HuH-7.5 (cell line): ENCODE data around the gene IFT74.

ENCODE experiments used
- DNase-seq: peaks from one replicate; pipeline ENCODE4 v3.0.0; 2011; ENCODE audit warnings: low spot score

The IFT74 gene

DNA sequence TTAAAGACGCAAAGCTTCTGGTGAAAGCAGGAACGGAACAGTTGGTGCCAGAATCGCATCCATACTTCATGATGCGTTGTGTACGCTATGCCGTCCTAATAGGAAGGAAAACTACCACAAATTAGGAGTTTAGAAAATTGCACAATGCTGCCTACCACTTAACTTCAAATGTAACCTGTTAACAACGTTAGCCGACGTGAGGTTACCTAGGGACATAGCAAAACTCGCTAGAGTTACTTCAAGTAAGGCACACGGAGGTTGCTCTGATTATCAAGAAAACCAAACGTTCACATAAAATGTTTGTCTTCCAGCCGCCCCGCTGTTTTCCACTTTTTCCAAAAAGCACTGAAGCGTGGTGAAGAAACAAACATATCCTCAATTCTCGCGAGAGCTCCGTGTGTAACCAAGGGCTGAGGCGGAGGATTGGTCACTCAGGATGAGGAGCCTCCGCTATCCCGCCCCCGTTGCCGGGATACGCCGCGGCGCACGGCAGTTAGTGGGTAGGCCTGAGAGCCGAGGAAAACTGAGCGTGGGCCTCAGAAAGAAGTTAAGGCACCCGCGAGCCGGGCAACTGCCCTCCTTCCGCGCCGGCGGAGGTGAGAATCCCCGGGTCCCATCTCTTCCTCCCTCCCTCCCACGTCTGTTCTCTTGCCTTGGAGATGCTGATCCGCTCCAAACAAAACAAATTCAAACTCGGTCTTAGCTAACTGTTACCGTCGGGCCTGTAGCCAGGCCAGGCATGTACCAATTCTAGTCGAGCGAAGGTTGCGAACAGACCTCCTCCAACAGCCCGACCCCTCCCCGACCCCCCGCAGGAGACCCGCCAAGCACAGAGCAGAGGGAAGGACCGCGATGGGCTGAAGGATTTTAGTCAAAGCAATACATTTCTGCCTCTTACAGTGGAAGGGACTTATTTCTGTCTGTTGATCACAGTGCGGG lies at the start of gene IFT74:
Gene IFT74 (plus strand): TSS at position 492 of the 939 bp plus-strand sequence. CDS start 5,556 bp downstream, outside the sequence.
- DNase-seq = peak; percentile 71

DNA sequence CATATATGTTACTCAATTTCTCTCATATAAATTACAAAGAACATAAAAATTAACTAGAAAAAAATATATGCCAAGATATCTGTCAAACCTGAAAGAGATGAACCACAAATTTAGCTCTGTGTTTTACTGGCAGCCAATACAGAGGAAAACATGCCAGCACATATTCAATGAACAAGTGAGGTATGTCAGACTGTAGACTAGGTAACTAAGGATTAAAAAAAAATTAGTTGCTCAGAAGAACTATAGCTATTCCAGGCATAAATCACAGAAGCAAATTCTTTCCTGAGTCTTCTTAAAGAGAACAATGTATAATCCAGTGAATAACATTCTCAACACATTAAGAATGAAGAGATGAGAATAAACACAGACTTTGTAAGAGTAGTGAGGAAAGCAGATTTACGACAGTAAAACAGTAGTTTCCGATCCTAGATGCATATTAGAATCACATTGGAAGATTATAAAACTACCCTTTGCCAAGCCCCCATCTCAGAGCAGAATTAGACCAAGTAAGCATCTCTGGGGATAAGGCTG lies 43.0 kb upstream of the IFT74 start:
- DNase-seq = no peak

DNA sequence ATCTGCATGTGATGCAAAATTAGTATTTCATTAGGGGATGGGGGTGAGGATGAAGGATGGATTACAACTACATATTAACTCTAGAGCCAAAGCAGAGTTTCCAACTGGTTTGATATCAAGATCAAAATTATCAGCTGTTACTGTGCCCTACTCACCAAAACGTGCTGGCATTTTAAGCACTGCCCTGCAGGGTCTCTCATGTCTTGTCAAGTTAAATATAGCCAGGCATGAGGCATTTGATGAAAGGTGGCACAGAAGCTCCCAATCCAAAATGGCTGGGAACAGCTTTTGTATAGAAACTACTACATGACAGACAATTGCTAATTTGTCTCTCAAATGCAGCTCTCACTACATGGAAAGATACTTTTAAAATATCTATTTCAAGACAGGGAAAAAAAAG lies 36.5 kb upstream of the IFT74 start:
- DNase-seq = no peak

GRCh38 chr9:26925609-26926008 lies 30.6 kb upstream of the IFT74 start:
- DNase-seq = no peak

- no peak for DNase-seq
Observed at GRCh38 chr9:26928902-26929495, 27.2 kb upstream of the IFT74 start.

DNA sequence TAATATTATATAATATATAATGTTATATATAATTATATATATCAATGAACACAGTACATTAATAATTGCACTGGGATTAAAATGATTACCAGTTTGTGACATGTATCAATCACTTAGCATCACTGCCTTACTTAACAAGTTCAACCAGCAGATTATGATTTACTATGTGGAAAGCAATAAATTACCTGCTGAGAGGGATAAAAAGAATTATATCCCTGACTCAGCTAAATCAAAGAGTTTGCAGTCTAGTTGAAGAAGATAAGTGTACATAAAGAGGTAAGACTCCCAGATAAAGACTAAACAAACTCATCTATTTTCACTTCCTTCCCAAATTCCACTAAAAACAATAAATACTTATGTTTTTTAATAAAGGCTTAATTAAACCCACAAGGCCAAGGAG lies 20.4 kb upstream of the IFT74 start:
- DNase-seq = no peak

GRCh38 chr9:26937816-26938371 lies 18.3 kb upstream of the IFT74 start:
- DNase-seq = no peak

DNA sequence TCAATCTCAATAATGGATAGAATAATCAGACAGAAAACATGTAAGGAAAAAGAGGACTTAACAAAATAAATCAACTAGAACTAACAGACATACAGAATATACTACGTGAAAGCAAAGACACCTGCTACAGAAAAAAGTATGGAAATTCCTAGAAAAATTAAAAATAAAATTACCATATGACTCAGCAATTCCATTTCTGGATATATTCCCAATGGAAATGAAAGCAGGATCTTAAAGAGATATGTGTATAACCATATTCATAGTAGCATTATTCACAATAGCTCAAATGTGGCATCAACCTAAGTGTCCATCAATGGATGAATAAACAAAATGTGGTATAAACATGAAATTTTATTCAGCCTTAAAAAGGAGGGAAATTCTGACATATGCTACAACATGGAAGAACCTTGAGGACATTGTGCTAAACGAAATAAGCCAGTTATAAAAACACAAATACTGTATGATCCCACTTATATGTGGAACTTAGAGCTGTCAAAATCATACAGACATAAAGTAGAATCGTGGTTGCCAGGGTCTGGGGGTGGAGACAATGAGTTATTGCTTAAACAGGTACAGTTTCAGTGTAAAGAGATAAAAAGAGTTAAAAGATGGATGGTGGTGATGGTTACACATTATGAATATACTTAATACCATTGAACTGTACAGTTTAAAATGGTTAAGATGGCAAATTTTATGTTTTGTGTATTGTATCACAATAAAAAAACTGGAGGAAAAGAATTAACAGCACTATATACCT lies 16.1 kb upstream of the IFT74 start:
- DNase-seq = no peak

DNA sequence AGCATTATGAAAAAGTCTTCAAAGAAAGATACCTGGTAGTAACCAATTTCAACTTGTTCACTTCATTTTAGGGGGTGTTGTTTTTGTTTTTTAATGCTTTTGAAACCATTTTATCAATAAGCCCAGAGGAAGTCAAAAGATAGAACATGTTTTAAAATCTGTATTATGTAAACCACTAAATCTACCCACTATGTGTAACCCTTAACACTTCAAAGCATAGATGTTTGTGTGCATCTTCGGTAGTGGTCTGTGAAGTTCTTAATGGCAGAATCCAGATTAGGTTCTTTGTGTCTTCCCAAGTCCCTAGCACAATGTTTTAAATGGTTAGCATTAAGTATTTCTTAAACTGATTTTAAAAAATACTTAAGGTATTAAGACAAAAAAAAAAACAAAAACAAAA lies 15.4 kb upstream of the IFT74 start:
- no peak for DNase-seq

DNA sequence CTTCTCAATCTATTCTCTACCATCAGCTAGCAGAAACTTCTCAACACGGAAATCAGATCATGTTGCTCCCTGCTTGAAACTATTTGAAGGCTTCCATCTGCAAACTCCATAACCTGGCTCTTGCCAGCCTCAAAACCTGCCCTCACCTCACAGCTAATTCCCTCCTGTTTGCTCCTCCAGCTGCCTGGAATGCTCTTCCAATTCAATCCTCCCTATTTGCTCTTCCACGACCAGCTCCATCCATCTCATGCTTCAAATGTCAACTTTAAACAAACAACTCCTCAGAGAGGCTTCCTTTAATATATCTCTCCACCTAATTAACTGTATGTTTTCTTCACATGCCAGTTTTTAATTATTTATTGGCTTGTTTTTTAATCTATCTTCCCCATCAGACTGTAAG lies 10.6 kb upstream of the IFT74 start:
- no peak for DNase-seq

DNA sequence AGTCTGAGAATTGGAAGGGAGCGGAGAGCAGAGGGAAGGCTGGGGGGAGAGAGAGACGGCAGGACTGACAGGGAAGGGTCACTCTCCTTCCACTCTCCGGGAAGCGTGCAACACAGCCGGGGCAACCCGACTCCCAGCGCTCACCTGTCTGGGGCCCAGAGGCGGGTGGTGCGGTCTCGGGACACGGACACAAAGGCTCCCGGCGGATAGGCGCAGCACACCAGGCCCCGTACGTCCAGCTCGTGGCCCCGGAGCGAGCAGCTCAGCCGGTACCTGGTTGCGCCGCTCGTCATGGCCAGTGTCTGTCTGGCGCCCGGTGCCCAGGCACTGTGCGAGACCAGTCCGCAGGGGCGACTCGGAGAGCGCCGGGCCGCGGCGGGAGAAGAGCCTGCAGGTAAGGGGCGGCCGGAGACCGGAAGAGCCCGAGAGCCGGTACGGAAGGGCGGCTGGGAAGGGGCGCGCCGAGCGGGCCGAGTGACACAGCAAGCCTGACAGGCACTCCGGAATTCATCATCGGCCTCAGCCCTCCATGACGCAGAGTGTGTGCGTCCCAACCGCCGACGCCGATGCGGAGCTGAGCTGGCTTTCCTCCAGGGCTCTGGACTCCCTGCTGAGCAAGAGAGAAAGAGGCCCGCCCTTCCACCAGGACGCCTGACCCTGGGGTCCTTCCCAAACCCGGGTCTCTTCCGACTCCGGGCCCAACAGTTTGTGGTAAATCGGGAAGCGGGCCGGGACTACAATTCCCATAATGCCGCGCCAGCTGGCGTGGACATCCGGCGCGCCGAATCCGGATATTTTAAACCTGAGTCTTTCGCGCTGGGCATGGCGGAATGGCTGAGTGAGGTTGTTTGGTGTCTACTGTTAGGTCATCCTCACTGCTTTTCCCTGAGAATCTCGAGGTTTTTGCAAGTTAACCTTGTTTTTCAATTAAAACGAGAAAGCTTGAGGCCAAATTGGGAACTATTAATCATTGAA lies 9.2 kb upstream of the IFT74 start, which contains the start of gene PLAA:
Gene PLAA (minus strand): TSS at position 490 of the 975 bp plus-strand sequence. CDS start 197 bp downstream, at position 293.
- peak; percentile 61 for DNase-seq

DNA sequence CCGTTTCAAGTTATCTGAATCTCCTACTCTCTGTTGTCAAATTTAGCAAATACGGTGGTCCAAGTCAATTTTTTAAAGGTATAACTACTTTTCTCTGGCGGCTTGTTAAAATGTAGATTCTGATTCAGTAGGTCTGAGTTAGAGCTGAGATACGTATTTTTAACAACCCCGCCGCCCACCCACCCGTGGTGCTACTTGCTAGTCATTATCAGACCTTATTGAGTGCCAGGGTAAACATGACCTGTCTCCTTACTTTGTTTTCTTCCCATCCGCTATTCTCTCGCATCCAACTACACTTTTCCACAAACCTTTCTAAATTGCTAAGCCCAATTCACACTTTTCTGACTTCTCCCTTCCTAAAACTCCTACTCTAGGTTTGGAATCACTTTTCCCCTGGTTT lies 8.5 kb upstream of the IFT74 start:
- DNase-seq = no peak

GRCh38 chr9:26949637-26950069 lies 6.6 kb upstream of the IFT74 start:
- no peak for DNase-seq

DNA sequence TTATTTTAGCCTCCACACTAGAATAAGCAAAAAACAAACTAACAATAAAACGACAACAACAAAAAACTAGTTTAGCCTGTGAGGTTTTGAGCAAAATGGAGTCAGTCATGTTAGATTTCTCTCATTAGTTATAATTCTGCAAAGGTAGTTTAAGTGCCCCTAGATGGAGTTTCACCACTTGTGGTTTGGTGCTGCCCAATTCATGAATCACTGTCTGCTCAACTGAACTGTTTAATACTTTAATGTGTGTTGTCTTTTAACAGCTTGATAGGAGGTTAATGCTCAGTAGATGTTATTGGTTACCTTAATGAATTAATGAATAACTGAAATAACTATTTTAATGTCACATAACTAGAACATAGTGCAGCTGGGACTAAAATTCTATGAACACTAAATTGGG lies 5.7 kb upstream of the IFT74 start:
- no peak for DNase-seq

DNA sequence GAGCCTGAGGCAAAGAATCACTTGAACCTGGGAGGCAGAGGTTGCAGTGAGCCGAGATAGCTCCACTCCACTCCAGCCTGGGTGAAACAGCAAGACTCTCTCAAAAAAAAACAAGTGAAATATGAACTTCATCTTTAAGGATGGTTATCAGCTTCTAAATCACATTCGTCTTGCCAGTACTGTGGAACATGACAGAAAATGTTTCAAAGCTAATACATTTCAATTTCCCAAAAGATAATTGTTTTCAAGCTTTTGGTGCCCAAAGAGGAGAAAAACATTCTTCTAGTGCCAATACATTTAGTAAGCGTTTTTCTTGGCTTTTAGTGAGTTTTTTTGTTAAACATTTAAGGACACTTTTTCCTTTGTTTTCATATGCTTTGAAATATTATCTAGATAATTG lies 4.4 kb upstream of the IFT74 start:
- no peak for DNase-seq

GRCh38 chr9:26954050-26954508 lies 2.1 kb upstream of the IFT74 start:
- DNase-seq = no peak

DNA sequence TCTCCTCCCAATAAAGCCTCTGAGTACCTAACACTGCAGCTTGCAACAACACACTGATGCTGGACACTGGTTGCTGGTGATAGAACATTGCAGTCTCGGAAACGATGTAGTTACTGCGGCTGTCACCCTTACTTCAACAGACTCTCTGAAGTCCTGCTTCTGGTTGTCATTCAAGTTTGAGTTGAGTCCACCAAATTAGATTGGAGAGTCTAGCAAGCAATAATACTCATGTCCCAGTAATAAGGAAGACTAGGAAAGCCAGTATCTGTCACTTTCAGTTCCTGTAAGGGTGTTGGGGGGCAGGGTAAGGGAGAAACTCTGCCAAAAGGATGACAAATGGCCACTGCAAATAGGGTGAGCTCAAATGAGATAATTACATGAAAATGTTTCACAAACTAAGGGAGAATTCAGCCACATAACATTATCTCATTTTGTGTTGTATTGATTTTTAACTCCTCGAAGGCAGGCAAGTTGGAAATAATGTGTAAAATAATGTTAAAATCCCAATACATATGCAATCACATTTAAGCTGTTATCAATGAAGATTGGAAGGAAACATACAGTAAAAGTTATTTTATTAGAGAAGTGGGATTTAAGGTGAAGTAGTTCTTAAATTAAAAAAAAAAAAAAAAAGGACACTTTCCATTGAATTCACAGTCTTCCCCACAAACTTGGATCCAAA lies 849 bp upstream of the IFT74 start:
- no peak for DNase-seq

DNA sequence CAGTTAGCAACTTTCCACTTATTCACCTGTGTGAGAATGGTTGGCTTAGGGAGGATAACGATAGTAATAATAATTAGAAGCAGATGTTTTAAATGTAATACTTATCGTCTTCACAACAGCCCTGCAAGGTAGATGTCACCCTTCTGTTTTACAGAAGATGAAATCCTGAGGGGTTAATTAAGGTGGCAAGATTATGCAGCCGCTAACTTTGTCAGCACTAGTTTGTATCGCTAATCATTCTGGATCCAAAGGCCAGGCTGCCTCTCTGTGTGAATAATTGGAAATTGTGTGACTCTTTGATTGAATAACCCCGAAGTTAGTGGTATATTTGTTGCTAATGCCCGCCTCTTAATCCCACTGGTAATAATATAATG lies 635 bp downstream of the IFT74 start:
- no peak for DNase-seq

DNA sequence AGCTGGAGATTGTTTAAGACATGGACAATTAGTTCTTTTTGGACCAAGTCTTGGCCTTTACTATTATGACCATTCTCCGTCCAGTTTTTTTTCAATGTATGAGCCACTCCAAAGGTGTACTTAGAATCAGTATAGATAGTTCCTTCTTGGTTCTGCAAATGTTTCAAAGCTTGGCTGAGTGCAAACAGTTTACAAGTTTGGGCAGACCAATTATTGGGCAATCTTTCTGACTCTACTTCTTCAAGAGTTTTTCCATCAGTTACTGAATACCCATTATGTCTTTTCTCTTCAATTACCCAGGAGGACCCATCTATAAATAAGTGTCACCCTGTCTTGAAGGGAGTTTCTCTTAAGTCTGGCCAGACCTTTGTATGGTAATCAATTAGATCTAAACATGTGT lies 15.5 kb downstream of the IFT74 start:
- no peak for DNase-seq

DNA sequence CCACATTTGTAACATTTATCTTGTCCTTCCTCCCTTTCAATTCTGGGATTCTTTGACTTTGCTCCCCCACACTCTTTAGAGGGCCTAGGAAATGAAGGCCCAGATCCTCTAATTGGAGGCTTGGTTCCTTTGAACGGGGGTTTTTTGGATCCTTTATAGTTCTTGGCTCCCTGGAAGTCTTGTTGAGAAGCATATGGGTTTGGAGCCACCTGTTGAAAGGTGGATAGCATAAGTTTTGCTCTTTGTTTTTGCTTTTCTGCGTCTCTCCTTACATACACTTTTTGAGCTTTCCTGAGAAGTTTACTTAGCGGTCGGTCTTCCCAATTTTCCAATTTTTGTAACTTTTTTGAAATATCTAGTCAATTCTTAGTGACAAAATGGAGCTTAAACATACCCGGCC lies 17.8 kb downstream of the IFT74 start:
- no peak for DNase-seq
